ENCODE results near the gene ACSL6.

DNA sequence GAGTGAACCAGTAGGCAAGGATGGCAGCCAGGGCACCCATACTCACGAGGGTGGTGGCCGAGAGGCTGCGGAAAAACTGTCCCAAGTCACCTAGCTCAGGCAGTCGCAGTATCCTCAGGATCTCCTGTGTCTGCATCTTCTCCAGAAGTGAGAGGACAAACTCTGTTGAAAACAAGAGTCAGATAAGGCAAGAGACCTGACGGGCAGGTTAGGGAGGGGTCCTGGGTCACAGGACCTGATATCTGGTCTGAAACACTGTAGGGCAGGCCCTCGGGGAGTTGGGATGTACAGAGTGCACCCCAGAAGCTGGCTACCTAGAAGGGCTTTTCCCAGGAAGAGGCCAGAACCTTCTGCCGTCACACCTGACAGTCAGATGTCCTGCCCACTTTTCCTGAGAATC lies 17.4 kb downstream of the ACSL6 start:
- TF ChIP-seq, protein P1, sequence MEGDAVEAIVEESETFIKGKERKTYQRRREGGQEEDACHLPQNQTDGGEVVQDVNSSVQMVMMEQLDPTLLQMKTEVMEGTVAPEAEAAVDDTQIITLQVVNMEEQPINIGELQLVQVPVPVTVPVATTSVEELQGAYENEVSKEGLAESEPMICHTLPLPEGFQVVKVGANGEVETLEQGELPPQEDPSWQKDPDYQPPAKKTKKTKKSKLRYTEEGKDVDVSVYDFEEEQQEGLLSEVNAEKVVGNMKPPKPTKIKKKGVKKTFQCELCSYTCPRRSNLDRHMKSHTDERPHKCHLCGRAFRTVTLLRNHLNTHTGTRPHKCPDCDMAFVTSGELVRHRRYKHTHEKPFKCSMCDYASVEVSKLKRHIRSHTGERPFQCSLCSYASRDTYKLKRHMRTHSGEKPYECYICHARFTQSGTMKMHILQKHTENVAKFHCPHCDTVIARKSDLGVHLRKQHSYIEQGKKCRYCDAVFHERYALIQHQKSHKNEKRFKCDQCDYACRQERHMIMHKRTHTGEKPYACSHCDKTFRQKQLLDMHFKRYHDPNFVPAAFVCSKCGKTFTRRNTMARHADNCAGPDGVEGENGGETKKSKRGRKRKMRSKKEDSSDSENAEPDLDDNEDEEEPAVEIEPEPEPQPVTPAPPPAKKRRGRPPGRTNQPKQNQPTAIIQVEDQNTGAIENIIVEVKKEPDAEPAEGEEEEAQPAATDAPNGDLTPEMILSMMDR (IDR thresholded peaks at IDR 0.05), result no peak
- no peak for TF ChIP-seq POLR2A (IDR thresholded peaks at IDR 0.05)
